ENCODE measurements around the gene ADCY10. TPM values are rescaled to one million over a fixed set of nuclear protein-coding genes. Genes with fewer than 3 reads are reported as not detected.

ADCY10 gene
- total RNA-seq, 2 experiments from 2014 or later, result not detected

DNA sequence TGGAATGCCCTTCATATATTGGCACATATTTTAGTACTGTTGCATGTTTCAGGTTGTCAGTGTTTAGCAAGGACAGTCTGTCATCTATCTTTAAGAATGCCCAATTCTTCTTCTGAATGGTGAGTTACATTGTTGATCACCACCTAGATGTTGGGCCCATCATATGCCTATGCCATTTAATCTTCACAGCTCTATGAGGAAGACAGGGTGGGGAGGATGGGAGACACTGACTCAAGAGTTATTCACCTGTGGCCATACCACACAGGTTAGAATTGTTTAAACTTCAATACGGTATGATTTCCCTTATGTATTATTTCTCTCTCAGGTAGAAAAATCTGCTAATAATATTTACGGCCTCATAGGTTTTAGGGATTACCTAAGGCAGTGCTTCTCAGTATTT is 147.4 kb downstream of the ADCY10 start:
- no peaks in the 10 kb centered on the region for H3K27me3 Mint-ChIP-seq (ENCODE audit: low read depth)

DNA sequence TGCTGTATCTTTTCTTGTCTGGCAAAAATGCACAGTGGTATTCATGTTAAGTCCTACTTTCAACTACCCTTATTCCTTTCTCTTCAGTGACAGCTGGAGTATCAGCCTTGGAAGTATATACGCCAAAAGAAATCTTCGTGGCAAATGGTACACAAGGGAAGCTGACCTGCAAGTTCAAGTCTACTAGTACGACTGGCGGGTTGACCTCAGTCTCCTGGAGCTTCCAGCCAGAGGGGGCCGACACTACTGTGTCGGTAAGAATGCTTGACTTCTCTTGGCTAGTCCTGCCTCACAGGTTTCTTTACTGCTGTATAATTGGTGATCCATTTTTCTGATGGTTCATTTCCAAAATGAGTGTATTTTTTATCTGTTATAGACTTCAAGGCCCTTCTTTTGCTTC is 148.4 kb downstream of the ADCY10 start:
- no peak for DNase-seq
- Mint-ChIP-seq H3K27ac (no peak overlapping the region), H3K27me3 (ENCODE audit: low read depth) (no peaks in the 10 kb centered on the region), H3K4me3 (no peak overlapping the region), H3K9me3 (ENCODE audit: insufficient read depth) (no peaks in the 10 kb centered on the region), H3K4me1 (ENCODE audit: low read depth) (peaks cover 30% of the 10 kb centered on the region), H3K36me3 (ENCODE audit: low read depth) (peaks cover 4% of the 10 kb centered on the region)
- ChIA-PET CTCF (no interaction called here), POLR2A (no interaction called here)
- ATAC-seq, result no peak

More for the DNA sequence above, 147.4 kb downstream of the ADCY10 start:
- Mint-ChIP-seq H3K4me3 (no peak overlapping the region), H3K36me3 (ENCODE audit: low read depth) (peaks cover 8% of the 10 kb centered on the region), H3K4me1 (ENCODE audit: low read depth) (peaks cover 21% of the 10 kb centered on the region), H3K27ac (no peak overlapping the region), H3K9me3 (ENCODE audit: insufficient read depth) (no peaks in the 10 kb centered on the region)
- DNase-seq (no peak), ATAC-seq (no peak)
- CTCF ChIA-PET, result no interaction called here
- POLR2A ChIA-PET, result no interaction called here

DNA sequence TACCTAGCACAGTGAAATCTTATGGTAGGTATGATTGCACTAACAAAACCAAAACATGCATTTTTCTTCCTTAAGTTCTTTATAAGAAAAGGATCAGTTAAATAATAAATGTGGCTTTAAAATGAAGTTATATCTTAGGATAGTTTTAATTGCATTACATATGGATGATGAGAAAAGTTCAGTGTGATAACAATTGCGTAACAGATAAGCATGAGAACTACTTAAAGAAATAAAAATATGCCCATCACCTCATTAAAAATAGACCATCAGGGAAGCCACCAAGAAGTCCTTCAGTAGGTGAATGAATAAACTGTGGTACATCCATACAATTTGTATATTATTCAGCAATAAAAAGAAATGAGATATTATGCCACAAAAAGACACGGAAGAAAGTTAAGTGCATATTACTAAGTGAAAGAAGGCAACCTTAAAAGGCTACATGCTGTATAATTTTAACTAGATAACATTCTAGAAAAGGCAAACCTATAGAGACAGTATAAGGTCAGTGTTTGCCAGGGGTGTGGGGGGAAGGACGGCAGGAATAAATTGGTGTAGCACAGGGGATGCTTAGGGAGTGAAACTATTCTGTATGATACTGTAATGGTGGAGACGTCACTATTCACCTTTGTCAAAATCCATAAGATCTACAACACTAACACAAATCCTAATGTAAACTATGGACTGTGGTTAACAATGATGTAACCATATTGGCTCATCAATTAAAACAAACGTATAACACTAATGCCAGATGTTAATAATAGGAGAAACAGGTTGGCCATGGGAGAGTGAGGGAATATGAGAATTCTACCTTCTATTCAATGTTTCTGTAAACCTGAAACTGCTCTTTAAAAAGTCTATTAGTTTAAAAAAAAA is 149.2 kb downstream of the ADCY10 start:
- DNase-seq (no peak), ATAC-seq (no peak)
- ChIA-PET POLR2A (no interaction called here), CTCF (no interaction called here)
- H3K4me3 Mint-ChIP-seq, result no peak overlapping the region
- H3K36me3 Mint-ChIP-seq (ENCODE audit: low read depth), result peaks cover 1% of the 10 kb centered on the region
- no peaks in the 10 kb centered on the region for H3K9me3 Mint-ChIP-seq (ENCODE audit: insufficient read depth)
- H3K27ac Mint-ChIP-seq, result no peak overlapping the region
- peaks cover 30% of the 10 kb centered on the region for H3K4me1 Mint-ChIP-seq (ENCODE audit: low read depth)
- H3K27me3 Mint-ChIP-seq (ENCODE audit: low read depth), result no peaks in the 10 kb centered on the region

DNA sequence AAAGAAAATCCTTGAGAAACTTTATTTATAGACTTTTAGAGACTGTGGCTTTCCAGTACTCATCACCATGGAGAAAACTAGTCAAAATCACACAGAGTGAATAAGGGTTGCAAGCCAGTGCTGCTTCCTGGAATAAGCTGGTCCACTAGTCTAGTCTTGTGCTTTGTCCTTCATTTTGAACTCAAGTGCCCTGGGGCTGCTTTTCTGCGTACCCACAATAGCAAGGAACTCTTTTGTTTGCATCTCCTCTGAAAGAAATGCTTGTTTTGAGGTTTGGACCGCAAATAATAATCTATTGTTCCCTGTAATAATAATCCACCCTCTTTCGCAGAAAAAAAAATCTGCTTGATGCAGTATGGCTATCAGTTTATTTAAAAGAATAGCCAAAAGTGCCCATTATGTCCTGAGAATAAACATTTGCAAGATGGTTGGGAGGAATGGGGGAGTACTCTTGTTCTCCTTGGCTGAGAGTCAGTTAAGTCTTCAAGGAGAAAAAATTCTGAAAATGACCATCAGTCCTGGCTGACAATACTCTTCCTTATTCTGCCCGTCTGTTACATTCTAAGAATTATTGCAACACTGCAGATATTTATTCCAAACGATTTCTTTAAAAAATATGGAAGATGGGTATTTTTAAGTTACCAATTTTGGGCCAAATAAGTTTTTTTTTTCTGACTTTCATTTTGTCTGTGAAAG is 150.3 kb downstream of the ADCY10 start:
- no peaks in the 10 kb centered on the region for H3K27me3 Mint-ChIP-seq (ENCODE audit: low read depth)
- peaks cover 30% of the 10 kb centered on the region for H3K4me1 Mint-ChIP-seq (ENCODE audit: low read depth)
- H3K4me3 Mint-ChIP-seq, result no peak overlapping the region
- DNase-seq (no peak), ATAC-seq (no peak)
- ChIA-PET CTCF (no interaction called here), POLR2A (no interaction called here)
- no peaks in the 10 kb centered on the region for H3K36me3 Mint-ChIP-seq (ENCODE audit: low read depth)
- no peak overlapping the region for H3K27ac Mint-ChIP-seq
- H3K9me3 Mint-ChIP-seq (ENCODE audit: insufficient read depth), result no peaks in the 10 kb centered on the region

DNA sequence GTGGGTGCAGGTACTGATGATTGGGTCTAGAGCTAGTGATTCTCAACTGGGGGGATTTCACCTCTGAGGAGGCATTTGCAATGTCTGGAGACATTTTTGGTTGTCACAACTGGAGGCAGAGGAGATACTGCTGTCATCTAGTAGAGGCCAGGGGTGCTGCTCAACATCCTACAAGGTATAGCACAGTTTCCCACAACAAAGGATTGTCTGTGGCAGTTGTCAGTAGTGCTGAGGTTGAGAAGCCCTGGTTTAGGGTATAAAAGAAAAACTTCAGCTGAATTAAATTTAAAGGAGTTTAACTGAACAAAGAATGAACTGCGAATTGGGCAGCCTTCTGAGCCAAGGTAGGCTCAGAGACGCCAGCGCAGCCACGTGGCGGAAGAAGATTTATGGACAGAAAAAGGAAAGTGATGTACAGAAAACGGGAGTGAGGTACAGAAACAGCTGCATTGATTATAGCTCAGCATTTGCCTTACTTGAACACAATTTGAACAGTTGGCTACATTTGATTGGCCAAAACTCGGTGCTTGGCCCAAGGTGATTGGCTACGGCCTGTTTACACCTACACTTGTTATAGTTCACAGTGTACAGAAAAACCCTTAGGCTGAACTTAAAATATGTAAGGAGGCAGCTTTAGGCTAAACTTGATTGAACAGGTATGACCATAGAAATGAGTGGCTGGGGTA is 151.7 kb downstream of the ADCY10 start:
- peak; percentile 67 for DNase-seq
- Mint-ChIP-seq H3K36me3 (ENCODE audit: low read depth) (no peaks in the 10 kb centered on the region), H3K9me3 (ENCODE audit: insufficient read depth) (no peaks in the 10 kb centered on the region), H3K4me3 (peak overlapping the region; percentile 9), H3K4me1 (ENCODE audit: low read depth) (peaks cover 24% of the 10 kb centered on the region), H3K27me3 (ENCODE audit: low read depth) (no peaks in the 10 kb centered on the region), H3K27ac (peak overlapping the region; percentile 64)
- POLR2A ChIA-PET, result interaction anchor here (1.7 kb wide), 1 partner anchor 174 kb away, joined by 7 read pairs; the partner anchor contains the start of genes DCAF6 and MPC2
- ATAC-seq, result peak; percentile 99
- CTCF ChIA-PET, result interaction anchor here (0.6 to 2.6 kb wide), 14 partner anchors 9 to 320 kb away, joined by 3 to 10 read pairs (median 4); partner anchors contain the start of gene MPZL1

DNA sequence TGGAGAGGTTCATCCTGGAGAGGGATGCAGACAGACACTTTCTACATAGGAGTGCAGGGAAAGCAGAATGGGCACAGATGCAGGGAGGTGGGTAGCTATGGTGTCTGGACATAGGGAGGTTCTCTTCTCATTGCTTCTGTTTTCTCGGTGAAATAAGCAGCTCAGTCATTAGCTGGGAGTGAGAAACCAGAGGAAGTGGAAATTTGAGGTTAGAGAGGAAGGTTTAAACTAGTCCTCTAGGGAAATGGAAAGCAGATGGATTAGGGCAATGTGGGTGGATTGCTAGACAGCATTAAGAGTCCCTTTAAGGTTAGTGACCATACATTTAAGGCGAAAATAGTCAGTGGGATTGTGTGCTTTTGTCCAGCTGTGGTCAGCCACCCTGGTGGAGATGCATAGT is 152.5 kb downstream of the ADCY10 start:
- Mint-ChIP-seq H3K27me3 (ENCODE audit: low read depth) (no peaks in the 10 kb centered on the region), H3K36me3 (ENCODE audit: low read depth) (no peaks in the 10 kb centered on the region), H3K4me1 (ENCODE audit: low read depth) (peaks cover 24% of the 10 kb centered on the region), H3K9me3 (ENCODE audit: insufficient read depth) (no peaks in the 10 kb centered on the region), H3K27ac (peak overlapping the region; percentile 64), H3K4me3 (no peak overlapping the region)
- ChIA-PET CTCF (interaction anchor here (0.8 to 2.6 kb wide), 11 partner anchors 8 to 321 kb away, joined by 3 to 10 read pairs (median 4); partner anchors contain the start of gene MPZL1), POLR2A (interaction anchor here (1.7 kb wide), 1 partner anchor 175 kb away, joined by 7 read pairs; the partner anchor contains the start of genes DCAF6 and MPC2)
- ATAC-seq (no peak), DNase-seq (no peak)

Other genes starting within 250 kb of the ADCY10 start
- gene MPZL1, start 192.2 kb downstream of the ADCY10 start, total RNA-seq, result 10 to 100 TPM; 12.5 to 13.6 TPM
- 10 to 100 TPM; 22.6 to 25.1 TPM for gene DCAF6, start 22.5 kb upstream of the ADCY10 start, total RNA-seq
- 10 to 100 TPM; 66.1 to 68.8 TPM for gene MPC2, start 22.9 kb upstream of the ADCY10 start, total RNA-seq
- not detected for gene GPR161, start 222.8 kb upstream of the ADCY10 start, total RNA-seq